Upper lobe of left lung (tissue), 6 donors: Measurements from ENCODE around the gene CDK16. TPM values are rescaled to one million over a fixed set of nuclear protein-coding genes. Genes with fewer than 3 reads are reported as not detected.

Experiments
- ATAC-seq, 2 donors: fragments of 200-7000 bp; cut with Tn5 transposase; one replicate each; pipeline ENCODE4 v1.9.1; 2022; ENCODE audit warnings: mild to moderate bottlenecking in 2 of 2, moderate library complexity in 2 of 2; ENCODE audit not compliant: low FRiP score in 2 of 2
- DNase-seq, 2 donors: peaks; one replicate each; pipeline ENCODE4 v3.0.0-alpha.2; 2019 to 2020
- H3K27ac ChIP-seq, 4 donors: fragments of 200-600 bp; sonication (generic); one replicate each; pipeline ENCODE4 v1.5.1; 2016 to 2019
- H3K27me3 ChIP-seq, 4 donors: fragments of 200-600 bp; sonication (generic); one replicate each; pipeline ENCODE4 v1.5.1; 2017 to 2019
- H3K36me3 ChIP-seq, 4 donors: fragments of 200-600 bp; sonication (generic); one replicate each; pipeline ENCODE4 v1.5.1; 2016 to 2019
- H3K4me1 ChIP-seq, 4 donors: fragments of 200-600 bp; sonication (generic); one replicate each; pipeline ENCODE4 v1.5.1; 2018 to 2019
- H3K4me3 ChIP-seq, 4 donors: fragments of 200-600 bp; sonication (generic); one replicate each; pipeline ENCODE4 v1.5.1; 2017 to 2019; ENCODE audit warnings: mild to moderate bottlenecking in 2 of 4, moderate library complexity in 1 of 4
- H3K9me3 ChIP-seq, 4 donors: fragments of 200-600 bp; sonication (generic); one replicate each; pipeline ENCODE4 v1.5.1; 2018 to 2019
- CTCF ChIP-seq, 6 experiments: fragments of 450-650 bp in 4 of 6; fragments of 200-600 bp in 2 of 6; sonication (generic) in 2 of 6; IDR thresholded peaks; one replicate each; pipeline ENCODE4 v1.5.1; 2016 to 2019; ENCODE audit warnings: antibody characterized with exemption in 6 of 6
- EP300 ChIP-seq, 4 donors: sonication (generic); formaldehyde crosslinking; IDR thresholded peaks; one replicate each; pipeline ENCODE4 v1.5.1; 2017; ENCODE audit warnings: antibody characterized with exemption in 4 of 4, control low read depth in 2 of 4
- POLR2A ChIP-seq, 4 donors: fragments of 450-650 bp; IDR thresholded peaks; one replicate each; pipeline ENCODE4 v1.5.1; 2016 to 2017; ENCODE audit warnings: antibody characterized with exemption in 4 of 4, mild to moderate bottlenecking in 2 of 4
- POLR2AphosphoS5 ChIP-seq, 2 donors: sonication (generic); formaldehyde crosslinking; IDR thresholded peaks; one replicate each; pipeline ENCODE4 v1.5.1; 2017; ENCODE audit warnings: antibody characterized with exemption in 2 of 2
- WGBS, 2 donors: methylation state at CpG; one replicate each; pipeline ENCODE4 v1.1.5; 2017 to 2018; 5-methylcytosine and 5-hydroxymethylcytosine counted together
- total RNA-seq, 6 donors: library from RNA; depleted of rRNA in 4 of 6; stranded (reverse); fragments of >200 nt in 4 of 6; gene quantifications; one replicate each; pipeline versions ENCODE4 v1.1.0 to v1.2.1, GENCODE V29; 2016 to 2021
- donor health status: DM: no; HTN: no; CAD: no; lungs with moderate emphysema.
- donor health status: DM: no; HTN: yes; CAD: no; lungs with severe emphysema.

The CDK16 gene
- total RNA-seq, 6 donors from 2014 or later = 59.2 to 91.0 (median 78.5) TPM

- TF ChIP-seq EP300 (IDR thresholded peaks at IDR 0.05) (no peak), POLR2AphosphoS5 (IDR thresholded peaks at IDR 0.05) (no peak), POLR2A (IDR thresholded peaks at IDR 0.05) (no peak), CTCF (IDR thresholded peaks at IDR 0.05) (no peak)
- Histone ChIP-seq H3K9me3 (no peaks in the 10 kb centered on the region), H3K27me3 (no peaks in the 10 kb centered on the region), H3K4me1 (peaks cover 23 to 46% (median 28%) of the 10 kb centered on the region in 4 donors), H3K27ac (no peak overlapping the region), H3K4me3 (peak overlapping the region in 3 of 4 donors; percentile 53 to 68 (median 61)), H3K36me3 (peaks cover 0 to 6% (median 2%) of the 10 kb centered on the region in 4 donors)
- no peak for DNase-seq
- no peak for ATAC-seq
- WGBS, 2 donors = 70 to 87% methylated on average over 11 to 16 of the region's 16 CpGs
Measured at GRCh38 chrX:47191806-47192401, 26.6 kb upstream of the CDK16 start.

- Histone ChIP-seq H3K27ac (peak within 1 kb of the TSS; percentile 96 to 99 (median 98)), H3K36me3 (peaks cover 0 to 13% (median under 1%) of the 10 kb centered on the region in 4 donors), H3K27me3 (no peaks in the 10 kb centered on the region), H3K4me3 (peak within 1 kb of the TSS; percentile 66 to 87 (median 77)), H3K9me3 (no peaks in the 10 kb centered on the region), H3K4me1 (peaks cover 29 to 61% (median 33%) of the 10 kb centered on the region in 4 donors)
- ATAC-seq (peak; percentile 94 to 96), DNase-seq (peak; percentile 92 to 97)
- 0 to 1% methylated on average over 12 to 50 of the region's 50 CpGs for WGBS, 2 donors
- TF ChIP-seq POLR2A (IDR thresholded peaks at IDR 0.05) (peak; percentile 54 to 79 (median 70)), CTCF (IDR thresholded peaks at IDR 0.05) (peak; percentile 72 to 97 (median 91)), EP300 (IDR thresholded peaks at IDR 0.05) (peak in 1 of 4 donors; percentile 37), POLR2AphosphoS5 (IDR thresholded peaks at IDR 0.05) (peak; percentile 85 to 88)
Measured at GRCh38 chrX:47193475-47194193, 24.8 kb upstream of the CDK16 start, which contains the start of gene UBA1. Gene UBA1 (plus strand): TSS chrX:47193829. CDS start chrX:47198803, 4,974 bp downstream.

GRCh38 chrX:47194194-47194787 is 24.2 kb upstream of the CDK16 start:
- H3K27ac ChIP-seq = peak overlapping the region; percentile 96 to 99 (median 98)
- peak overlapping the region; percentile 66 to 87 (median 77) for H3K4me3 ChIP-seq
- peaks cover 0 to 19% (median 6%) of the 10 kb centered on the region in 4 donors for H3K36me3 ChIP-seq
- peaks cover 29 to 61% (median 33%) of the 10 kb centered on the region in 4 donors for H3K4me1 ChIP-seq
- H3K9me3 ChIP-seq = no peaks in the 10 kb centered on the region
- H3K27me3 ChIP-seq = no peaks in the 10 kb centered on the region
- ATAC-seq (no peak), DNase-seq (no peak)
- TF ChIP-seq EP300 (IDR thresholded peaks at IDR 0.05) (no peak), POLR2AphosphoS5 (IDR thresholded peaks at IDR 0.05) (no peak), POLR2A (IDR thresholded peaks at IDR 0.05) (no peak), CTCF (IDR thresholded peaks at IDR 0.05) (no peak)
- 7 to 19% methylated on average over 7 to 14 of the region's 14 CpGs for WGBS, 2 donors

GRCh38 chrX:47196098-47196497 is 22.4 kb upstream of the CDK16 start:
- DNase-seq = no peak
- Histone ChIP-seq H3K36me3 (peaks cover 0 to 37% (median 23%) of the 10 kb centered on the region in 4 donors), H3K4me3 (peak overlapping the region in 1 of 4 donors; percentile 8), H3K27me3 (no peaks in the 10 kb centered on the region), H3K4me1 (peaks cover 29 to 61% (median 33%) of the 10 kb centered on the region in 4 donors), H3K27ac (peak overlapping the region in 1 of 4 donors; percentile 31), H3K9me3 (no peaks in the 10 kb centered on the region)
- no peak for ATAC-seq
- TF ChIP-seq EP300 (IDR thresholded peaks at IDR 0.05) (no peak), CTCF (IDR thresholded peaks at IDR 0.05) (no peak), POLR2AphosphoS5 (IDR thresholded peaks at IDR 0.05) (no peak), POLR2A (IDR thresholded peaks at IDR 0.05) (no peak)
- 51 to 69% methylated on average over 3 of the region's 3 CpGs for WGBS, 2 donors
